Choroid plexus epithelial cell (primary cell): ENCODE measurements around the gene RNF149.

Experiments used
- DNase-seq: peaks from one replicate; pipeline ENCODE4 v3.0.0-alpha.2; 2010; ENCODE audit warnings: low read depth
- H3K4me3 ChIP-seq: 2 replicates; pipeline ENCODE4 v1.5.1; 2011; ENCODE audit warnings: low read depth, mild to moderate bottlenecking, control low read depth, low read length, moderate library complexity
- CTCF ChIP-seq: conservative IDR thresholded peaks from 2 replicates; pipeline ENCODE4 v1.5.1; 2011; ENCODE audit warnings: low read depth, mild to moderate bottlenecking, control low read depth, inconsistent platforms, low read length, moderate library complexity

Gene RNF149

GRCh38 chr2:101305492-101306078 lies 2.9 kb downstream of the RNF149 start:
- no peak for TF ChIP-seq CTCF
- DNase-seq, result peak; percentile 83
- H3K4me3 ChIP-seq, result peak overlapping the region; percentile 15

- no peak for DNase-seq
- no peak overlapping the region for H3K4me3 ChIP-seq
- TF ChIP-seq CTCF, result no peak
These were observed 3.5 kb downstream of the RNF149 start for GRCh38 chr2:101305035-101305434.

- TF ChIP-seq CTCF, result no peak
- no peak for DNase-seq
- no peak overlapping the region for H3K4me3 ChIP-seq
These were observed 4.8 kb downstream of the RNF149 start for GRCh38 chr2:101303688-101304087.

- no peak overlapping the region for H3K4me3 ChIP-seq
- DNase-seq, result no peak
- no peak for TF ChIP-seq CTCF
These were observed 6.5 kb downstream of the RNF149 start for GRCh38 chr2:101302016-101302415.

- no peak for DNase-seq
- no peak overlapping the region for H3K4me3 ChIP-seq
- TF ChIP-seq CTCF, result no peak
These were observed 7.7 kb downstream of the RNF149 start for GRCh38 chr2:101300836-101301235.

GRCh38 chr2:101300164-101300563 lies 8.3 kb downstream of the RNF149 start:
- no peak overlapping the region for H3K4me3 ChIP-seq
- no peak for TF ChIP-seq CTCF
- DNase-seq, result no peak

GRCh38 chr2:101299604-101300003 lies 8.9 kb downstream of the RNF149 start:
- no peak for TF ChIP-seq CTCF
- no peak for DNase-seq
- H3K4me3 ChIP-seq, result no peak overlapping the region
